GM12878 (cell line): ENCODE data around the gene SGF29. TPM values are rescaled to one million over a fixed set of nuclear protein-coding genes. Genes with fewer than 3 reads are reported as not detected.

Experiments used
- ATAC-seq: fragments of 200-7000 bp; cut with Tn5 transposase; 3 replicates; pipeline ENCODE4 v1.9.1; 2020; ENCODE audit warnings: mild to moderate bottlenecking, moderate library complexity
- BruUV-seq: library from RNA; stranded (reverse); fragments of 400-500 nt; replicated peaks from 2 replicates; lab custom pipeline; 2021; lab: Mats Ljungman, UMichigan
- CTCF ChIA-PET: fragments of 300-600 bp; sonication (Branson Sonifier 250); formaldehyde crosslinking; extraction: SDS; loops from one replicate; lab custom pipeline; 2021; ENCODE audit warnings: inconsistent platforms; lab: Yijun Ruan, JAX
- POLR2A ChIA-PET: fragments of 350-600 bp; formaldehyde crosslinking; extraction: SDS; loops from one replicate; lab custom pipeline; 2021; ENCODE audit warnings: inconsistent platforms; lab: Charles Lee
- RAD21 ChIA-PET: fragments of 300-600 bp; sonication (Branson Sonifier 250); formaldehyde crosslinking; loops from one replicate; lab custom pipeline; 2023; ENCODE audit warnings: antibody characterized with exemption; ENCODE audit not compliant: unreplicated experiment; lab: Charles Lee
- SMC1A ChIA-PET: fragments of 300-600 bp; sonication (Branson Sonifier 250); formaldehyde crosslinking; loops from one replicate; lab custom pipeline; 2023; ENCODE audit not compliant: unreplicated experiment, uncharacterized antibody; lab: Charles Lee
- DNase-seq: peaks from one replicate; pipeline ENCODE4 v3.0.0-alpha.2; 2011; ENCODE audit warnings: low read depth, low spot score
- FAIRE-seq: peaks from 3 replicates; lab custom pipeline; 2011; peaks lifted over from hg19 to GRCh38; lab: Jason Lieb, UNC
- H2AFZ ChIP-seq: 2 replicates; pipeline ENCODE4 v1.6.0; 2011; ENCODE audit warnings: low read depth, low read length, control low read depth; ENCODE audit not compliant: control insufficient read depth
- H3K27ac ChIP-seq: 2 replicates; pipeline ENCODE4 v1.5.1; 2011; ENCODE audit warnings: control low read depth; ENCODE audit not compliant: control insufficient read depth, insufficient read depth
- H3K27me3 ChIP-seq, 2 experiments: replicated peaks in 1 of 2; 2 replicates each; pipeline versions ENCODE4 v1.6.0 to v1.6.1; 2011; ENCODE audit warnings: low read length in 1 of 2; ENCODE audit not compliant: control insufficient read depth in 2 of 2, insufficient read depth in 2 of 2
- H3K36me3 ChIP-seq, 2 experiments: 2 replicates each; pipeline ENCODE4 v1.5.1; 2011; ENCODE audit warnings: low read length in 1 of 2; ENCODE audit not compliant: control insufficient read depth in 2 of 2, insufficient read depth in 2 of 2
- H3K4me1 ChIP-seq: 2 replicates; pipeline ENCODE4 v1.6.1; 2011; ENCODE audit warnings: mild to moderate bottlenecking, low read length, moderate library complexity, mixed read lengths; ENCODE audit not compliant: control insufficient read depth, insufficient read depth
- H3K4me2 ChIP-seq: 2 replicates; pipeline ENCODE4 v1.6.0; 2011; ENCODE audit warnings: control low read depth; ENCODE audit not compliant: control insufficient read depth, insufficient read depth
- H3K4me3 ChIP-seq: fragments of 200-600 bp; sonication (generic); 2 replicates; pipeline ENCODE4 v1.5.1; 2016
- H3K79me2 ChIP-seq: 2 replicates; pipeline ENCODE4 v1.6.0; 2011; ENCODE audit warnings: low read length; ENCODE audit not compliant: control insufficient read depth, insufficient read depth
- H3K9ac ChIP-seq: 2 replicates; pipeline ENCODE4 v1.8.0; 2011; ENCODE audit warnings: low read length, control low read depth, mixed read lengths; ENCODE audit not compliant: control insufficient read depth, insufficient read depth
- H3K9me3 ChIP-seq: replicated peaks from 3 replicates; pipeline ENCODE4 v1.5.1; 2011; ENCODE audit warnings: mild to moderate bottlenecking, low read length; ENCODE audit not compliant: control insufficient read depth, insufficient read depth
- H4K20me1 ChIP-seq: 2 replicates; pipeline ENCODE4 v1.6.0; 2011; ENCODE audit not compliant: control insufficient read depth, insufficient read depth
- BCL11A ChIP-seq: IDR thresholded peaks from 2 replicates; pipeline ENCODE4 v1.6.1; 2011; ENCODE audit warnings: low read depth, low read length
- BCL3 ChIP-seq: IDR thresholded peaks from 2 replicates; pipeline ENCODE4 v1.6.1; 2011; ENCODE audit warnings: borderline replicate concordance, low read depth, mild to moderate bottlenecking, moderate library complexity, low read length; ENCODE audit not compliant: insufficient read depth, poor library complexity, severe bottlenecking
- BCLAF1 ChIP-seq: fragments of 450-650 bp; IDR thresholded peaks from 2 replicates; pipeline ENCODE4 v1.6.1; 2017; ENCODE audit warnings: antibody characterized with exemption, mild to moderate bottlenecking, moderate library complexity
- CEBPZ ChIP-seq: fragments of 150-350 bp; IDR thresholded peaks from 2 replicates; pipeline ENCODE4 v1.6.1; 2016; ENCODE audit warnings: low read depth, low read length
- CREB1 ChIP-seq: IDR thresholded peaks from 2 replicates; pipeline ENCODE4 v1.6.1; 2012; ENCODE audit warnings: low read depth, mild to moderate bottlenecking, inconsistent platforms
- MTA3 ChIP-seq: IDR thresholded peaks from 2 replicates; pipeline ENCODE4 v1.6.1; 2012; ENCODE audit warnings: low read length, inconsistent platforms, borderline replicate concordance
- NFXL1 ChIP-seq: fragments of 450-650 bp; IDR thresholded peaks from 2 replicates; pipeline ENCODE4 v1.6.1; 2017; ENCODE audit warnings: antibody characterized with exemption, mild to moderate bottlenecking, borderline replicate concordance
- RBBP5 ChIP-seq: fragments of 200-600 bp; sonication (generic); conservative IDR thresholded peaks from 2 replicates; pipeline ENCODE4 v1.6.1; 2016
- SP1 ChIP-seq: IDR thresholded peaks from one replicate; pipeline ENCODE4 v1.6.1; 2011; ENCODE audit warnings: low read depth, low read length
- SREBF2 ChIP-seq: IDR thresholded peaks from 2 replicates; pipeline ENCODE4 v1.6.1; 2012; ENCODE audit warnings: mild to moderate bottlenecking, low read length
- ZNF687 ChIP-seq: fragments of 450-650 bp; IDR thresholded peaks from 2 replicates; pipeline ENCODE4 v1.6.1; 2017; ENCODE audit warnings: mild to moderate bottlenecking, moderate library complexity
- WGBS: methylation state at CpG from one replicate; pipeline ENCODE4 v1.1.6; 2016; ENCODE audit warnings: low lambda C conversion rate; ENCODE audit not compliant: insufficient replicate concordance, insufficient coverage; ENCODE audit errors: missing lambda C conversion rate; 5-methylcytosine and 5-hydroxymethylcytosine counted together
- in situ Hi-C: fragments of 300-500 bp; cut with MboI; formaldehyde crosslinking; loops from 9 replicates; pipeline ENCODE4 v1.14.3; 2018; ENCODE audit warnings: mixed read lengths
- intact Hi-C: fragments of 100-400 bp; cut with micrococcal nuclease; formaldehyde crosslinking; loops from one replicate; pipeline ENCODE4 v1.14.2; 2022; ENCODE audit not compliant: unreplicated experiment
- polyA plus RNA-seq, 11 experiments: library from polyadenylated mRNA; depleted of rRNA in 4 of 11; unstranded in 6 of 11; stranded (reverse) in 5 of 11; fragments of >200 nt; fragmentation: Nextera tagmentation in 4 of 11; fragmentation: Illumina TruSeq in 1 of 11; extraction: Ambion mirVana in 4 of 11; extraction: Trizol in 1 of 11; gene quantifications; 1 replicate in 1 of 11; 2 replicates in 10 of 11; pipeline versions ENCODE4 v1.2.1 to v1.2.3, GENCODE V29; 2011 to 2016; ENCODE audit warnings: inconsistent platforms in 2 of 11, missing spikeins in 2 of 11, low read depth in 1 of 11
- total RNA-seq, 4 experiments: library from RNA; depleted of rRNA in 3 of 4; stranded (reverse); fragments of >200 nt in 3 of 4; fragmentation: Illumina TruSeq in 1 of 4; extraction: Trizol in 1 of 4; gene quantifications; 2 replicates each; pipeline versions ENCODE4 v1.2.1 to v1.2.3, GENCODE V29; 2013 to 2021

Gene SGF29
- total and polyA plus RNA-seq, 10 of the 15 experiments (the other 5 are each of a cell fraction or from before 2014, with no cell fraction given) = 2.2 to 20.1 (median 12.3) TPM

GRCh38 chr16:28574925-28575324, 21.2 kb downstream of the SGF29 start (continued):
- TF ChIP-seq SREBF2 (no peak), NFXL1 (no peak), CREB1 (no peak), BCL3 (no peak), ZNF687 (no peak)

GRCh38 chr16:28575446-28576109, 21.9 kb downstream of the SGF29 start:
- no TSS peak for BruUV-seq
- intact Hi-C loops (no loop called here), in situ Hi-C loops (no loop called here)
- no peak overlapping the region for H3K4me3 ChIP-seq
- no peaks in the 10 kb centered on the region for H3K36me3 ChIP-seq
- no peaks in the 10 kb centered on the region for H4K20me1 ChIP-seq
- ChIA-PET SMC1A (no interaction called here), RAD21 (no interaction called here), POLR2A (no interaction called here), CTCF (no interaction called here)
- ATAC-seq = no peak
- no peak for DNase-seq
- no peaks in the 10 kb centered on the region for H3K9me3 ChIP-seq
- no peaks in the 10 kb centered on the region for H3K4me1 ChIP-seq
- H3K79me2 ChIP-seq = no peaks in the 10 kb centered on the region
- H3K27ac ChIP-seq = no peak overlapping the region
- no peaks in the 10 kb centered on the region for H3K27me3 ChIP-seq
- FAIRE-seq = no peak
- no peak overlapping the region for H3K4me2 ChIP-seq
- no peak overlapping the region for H3K9ac ChIP-seq
- WGBS = 95% methylated on average over 8 of the region's 8 CpGs
- H2AFZ ChIP-seq = no peak overlapping the region
- TF ChIP-seq RBBP5 (no peak), BCLAF1 (no peak), NFXL1 (no peak), SP1 (no peak), MTA3 (no peak), CEBPZ (no peak), BCL11A (no peak)
